Suprapubic skin (tissue), 4 donors: ENCODE data around the gene DOCK8. TPM values are rescaled to one million over a fixed set of nuclear protein-coding genes. Genes with fewer than 3 reads are reported as not detected.

Source experiments
- DNase-seq, 2 donors: peaks; one replicate each; pipeline ENCODE4 v3.0.0-alpha.2; 2019; ENCODE audit warnings: low spot score in 2 of 2
- H3K27ac ChIP-seq: fragments of 200-600 bp; sonication (generic); one replicate; pipeline ENCODE4 v1.5.1; 2019
- H3K27me3 ChIP-seq: fragments of 200-600 bp; sonication (generic); one replicate; pipeline ENCODE4 v1.5.1; 2019
- H3K36me3 ChIP-seq: fragments of 200-600 bp; sonication (generic); one replicate; pipeline ENCODE4 v1.5.1; 2019
- H3K4me1 ChIP-seq: fragments of 200-600 bp; sonication (generic); one replicate; pipeline ENCODE4 v1.5.1; 2019
- H3K4me3 ChIP-seq: fragments of 200-600 bp; sonication (generic); one replicate; pipeline ENCODE4 v1.5.1; 2019; ENCODE audit warnings: mild to moderate bottlenecking
- H3K9me3 ChIP-seq: fragments of 200-600 bp; sonication (generic); one replicate; pipeline ENCODE4 v1.5.1; 2019
- CTCF ChIP-seq, 2 donors: fragments of 200-600 bp in 1 of 2; fragments of 450-650 bp in 1 of 2; sonication (generic) in 1 of 2; IDR thresholded peaks; one replicate each; pipeline ENCODE4 v1.5.1; 2016 to 2019; ENCODE audit warnings: antibody characterized with exemption in 2 of 2, mild to moderate bottlenecking in 1 of 2, moderate library complexity in 1 of 2
- EP300 ChIP-seq: sonication (generic); formaldehyde crosslinking; IDR thresholded peaks from one replicate; pipeline ENCODE4 v1.6.1; 2017; ENCODE audit warnings: antibody characterized with exemption
- POLR2A ChIP-seq, 2 donors: fragments of 450-650 bp; IDR thresholded peaks; one replicate each; pipeline ENCODE4 v1.6.1; 2017; ENCODE audit warnings: antibody characterized with exemption in 2 of 2, mild to moderate bottlenecking in 2 of 2, moderate library complexity in 2 of 2
- POLR2AphosphoS5 ChIP-seq, 3 donors: sonication (generic); formaldehyde crosslinking; IDR thresholded peaks; one replicate each; pipeline ENCODE4 v1.6.1; 2017; ENCODE audit warnings: antibody characterized with exemption in 3 of 3
- WGBS: methylation state at CpG from one replicate; pipeline ENCODE4 v1.1.5; 2018; 5-methylcytosine and 5-hydroxymethylcytosine counted together
- total RNA-seq, 4 donors: library from RNA; depleted of rRNA; stranded (reverse); fragments of >200 nt; gene quantifications; one replicate each; pipeline ENCODE4 v1.1.0, GENCODE V29; 2016

Gene DOCK8
- total RNA-seq, 4 donors from 2014 or later = 4.1 to 13.3 (median 10.3) TPM

- no peaks in the 10 kb centered on the region for H3K36me3 ChIP-seq
- no peak overlapping the region for H3K27ac ChIP-seq
- H3K4me1 ChIP-seq = peaks cover 2% of the 10 kb centered on the region
- TF ChIP-seq CTCF (IDR thresholded peaks at IDR 0.05) (no peak), POLR2AphosphoS5 (IDR thresholded peaks at IDR 0.05) (no peak), POLR2A (IDR thresholded peaks at IDR 0.05) (no peak)
- no peak for DNase-seq
- no peaks in the 10 kb centered on the region for H3K27me3 ChIP-seq
- 44% methylated on average over 4 of the region's 4 CpGs for WGBS
- no peaks in the 10 kb centered on the region for H3K9me3 ChIP-seq
- no peak overlapping the region for H3K4me3 ChIP-seq
These were observed 74.5 kb downstream of the DOCK8 start for GRCh38 chr9:289121-289520.

DNA sequence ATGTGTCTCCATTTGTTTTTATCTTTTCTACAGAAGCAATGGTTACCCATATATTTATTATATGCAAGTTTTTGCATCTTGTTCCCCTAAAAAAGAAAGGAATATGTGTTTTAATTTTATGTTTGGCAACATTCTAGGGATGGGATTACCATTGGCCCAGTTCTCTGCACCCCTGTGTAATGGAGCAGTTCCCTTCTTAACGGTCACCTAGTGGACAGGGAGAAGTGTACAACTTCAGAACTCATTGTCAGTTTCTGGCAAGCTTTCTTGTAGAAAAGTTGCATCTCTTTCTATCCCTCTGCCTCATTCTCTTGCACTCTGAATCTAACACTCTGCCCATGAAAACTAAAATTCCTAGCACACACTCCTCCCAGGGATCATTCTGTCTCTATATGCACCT is 78.2 kb downstream of the DOCK8 start:
- no peaks in the 10 kb centered on the region for H3K9me3 ChIP-seq
- no peak overlapping the region for H3K4me3 ChIP-seq
- DNase-seq = no peak
- peaks cover 14% of the 10 kb centered on the region for H3K4me1 ChIP-seq
- H3K27me3 ChIP-seq = no peaks in the 10 kb centered on the region
- no peak overlapping the region for H3K27ac ChIP-seq
- no peaks in the 10 kb centered on the region for H3K36me3 ChIP-seq
- TF ChIP-seq POLR2AphosphoS5 (IDR thresholded peaks at IDR 0.05) = no peak
- no peak for TF ChIP-seq CTCF (IDR thresholded peaks at IDR 0.05)
- no peak for TF ChIP-seq POLR2A (IDR thresholded peaks at IDR 0.05)
- no peak for TF ChIP-seq EP300
- 86% methylated on average over 1 of the region's 1 CpG for WGBS

- H3K36me3 ChIP-seq = no peaks in the 10 kb centered on the region
- DNase-seq = no peak
- no peak for TF ChIP-seq POLR2AphosphoS5 (IDR thresholded peaks at IDR 0.05)
- no peak for TF ChIP-seq EP300
- TF ChIP-seq CTCF (IDR thresholded peaks at IDR 0.05) = no peak
- no peak for TF ChIP-seq POLR2A (IDR thresholded peaks at IDR 0.05)
- H3K27ac ChIP-seq = no peak overlapping the region
- no peaks in the 10 kb centered on the region for H3K9me3 ChIP-seq
- no peak overlapping the region for H3K4me3 ChIP-seq
- H3K4me1 ChIP-seq = peaks cover 12% of the 10 kb centered on the region
- H3K27me3 ChIP-seq = no peaks in the 10 kb centered on the region
These were observed 80.9 kb downstream of the DOCK8 start for GRCh38 chr9:295576-295975.

DNA sequence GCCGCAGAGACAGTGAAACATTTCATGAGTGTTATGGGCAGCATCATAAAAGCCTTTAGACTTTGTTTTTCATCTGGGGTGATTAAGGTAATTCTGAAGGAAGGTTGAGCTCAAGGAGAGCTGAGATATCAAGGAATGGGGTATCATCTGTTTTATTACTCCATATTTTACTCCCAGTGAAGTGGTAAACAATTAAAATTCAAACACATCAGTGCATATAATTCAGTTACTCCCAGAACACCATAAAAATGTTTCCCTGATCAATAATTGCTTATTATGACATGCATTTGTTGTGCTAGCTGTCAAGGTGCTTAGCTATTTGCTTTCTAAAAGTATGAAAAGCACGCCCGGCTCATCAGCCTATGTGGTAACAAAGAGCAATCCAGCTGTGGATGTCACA is 81.7 kb downstream of the DOCK8 start:
- TF ChIP-seq CTCF (IDR thresholded peaks at IDR 0.05) = no peak
- TF ChIP-seq POLR2A (IDR thresholded peaks at IDR 0.05) = no peak
- TF ChIP-seq EP300 = no peak
- TF ChIP-seq POLR2AphosphoS5 (IDR thresholded peaks at IDR 0.05) = no peak
- 93% methylated on average over 3 of the region's 3 CpGs for WGBS
- Histone ChIP-seq H3K36me3 (no peaks in the 10 kb centered on the region), H3K27me3 (no peaks in the 10 kb centered on the region), H3K4me3 (no peak overlapping the region), H3K4me1 (peaks cover 12% of the 10 kb centered on the region), H3K27ac (no peak overlapping the region), H3K9me3 (no peaks in the 10 kb centered on the region)
- no peak for DNase-seq

GRCh38 chr9:297104-297972 is 82.7 kb downstream of the DOCK8 start:
- TF ChIP-seq CTCF (IDR thresholded peaks at IDR 0.05) = no peak
- no peak for TF ChIP-seq POLR2A (IDR thresholded peaks at IDR 0.05)
- no peak for TF ChIP-seq POLR2AphosphoS5 (IDR thresholded peaks at IDR 0.05)
- TF ChIP-seq EP300 = no peak
- Histone ChIP-seq H3K36me3 (no peaks in the 10 kb centered on the region), H3K9me3 (no peaks in the 10 kb centered on the region), H3K27me3 (no peaks in the 10 kb centered on the region), H3K27ac (peak overlapping the region; percentile 41), H3K4me3 (no peak overlapping the region), H3K4me1 (peaks cover 12% of the 10 kb centered on the region)
- 31% methylated on average over 6 of the region's 6 CpGs for WGBS
- no peak for DNase-seq
